ENCODE data around the gene SUCLA2. TPM values are rescaled to one million over a fixed set of nuclear protein-coding genes. Genes with fewer than 3 reads are reported as not detected.

Gene SUCLA2
- total and polyA plus RNA-seq, 10 of the 15 experiments (the other 5 are each of a cell fraction or from before 2014, with no cell fraction given) = 27.5 to 83.4 (median 42.8) TPM

- no peaks in the 10 kb centered on the region for H3K79me2 ChIP-seq (ENCODE audit: control insufficient read depth, insufficient read depth, low read length)
- BruUV-seq (replicated peaks) = no TSS peak
- intact Hi-C loops (cut with micrococcal nuclease; ENCODE audit: unreplicated experiment) = no loop called here
- CTCF ChIA-PET = no interaction called here
- TF ChIP-seq HDAC6 (IDR thresholded peaks at IDR 0.05; ENCODE audit: unreplicated experiment) (no peak), ASH2L (IDR thresholded peaks at IDR 0.05; ENCODE audit: borderline replicate concordance, low read depth) (no peak), RELA (IDR thresholded peaks at IDR 0.05; ENCODE audit: borderline replicate concordance, partially characterized antibody) (no peak), SIX5 (IDR thresholded peaks at IDR 0.05; ENCODE audit: low read depth, low read length, severe bottlenecking) (no peak)
- TF ChIP-seq, protein P1, sequence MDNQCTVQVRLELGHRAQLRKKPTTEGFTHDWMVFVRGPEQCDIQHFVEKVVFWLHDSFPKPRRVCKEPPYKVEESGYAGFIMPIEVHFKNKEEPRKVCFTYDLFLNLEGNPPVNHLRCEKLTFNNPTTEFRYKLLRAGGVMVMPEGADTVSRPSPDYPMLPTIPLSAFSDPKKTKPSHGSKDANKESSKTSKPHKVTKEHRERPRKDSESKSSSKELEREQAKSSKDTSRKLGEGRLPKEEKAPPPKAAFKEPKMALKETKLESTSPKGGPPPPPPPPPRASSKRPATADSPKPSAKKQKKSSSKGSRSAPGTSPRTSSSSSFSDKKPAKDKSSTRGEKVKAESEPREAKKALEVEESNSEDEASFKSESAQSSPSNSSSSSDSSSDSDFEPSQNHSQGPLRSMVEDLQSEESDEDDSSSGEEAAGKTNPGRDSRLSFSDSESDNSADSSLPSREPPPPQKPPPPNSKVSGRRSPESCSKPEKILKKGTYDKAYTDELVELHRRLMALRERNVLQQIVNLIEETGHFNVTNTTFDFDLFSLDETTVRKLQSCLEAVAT (IDR thresholded peaks at IDR 0.05) = no peak
- H3K4me3 ChIP-seq = no peak overlapping the region
- no peaks in the 10 kb centered on the region for H3K27me3 ChIP-seq (replicated peaks in 1 of 2; ENCODE audit: control insufficient read depth in 2 of 2, insufficient read depth in 2 of 2, low read length in 1 of 2)
- SMC1A ChIA-PET (ENCODE audit: uncharacterized antibody, unreplicated experiment) = no interaction called here
- POLR2A ChIA-PET = no interaction called here
- ATAC-seq = no peak
- H3K9ac ChIP-seq (ENCODE audit: control insufficient read depth, insufficient read depth, low read length) = no peak overlapping the region
- no peak for FAIRE-seq
- H3K36me3 ChIP-seq (ENCODE audit: control insufficient read depth in 2 of 2, insufficient read depth in 2 of 2, low read length in 1 of 2) = no peaks in the 10 kb centered on the region
- in situ Hi-C loops (cut with MboI) = no loop called here
- no peaks in the 10 kb centered on the region for H4K20me1 ChIP-seq (ENCODE audit: control insufficient read depth, insufficient read depth)
- RAD21 ChIA-PET (ENCODE audit: unreplicated experiment) = no interaction called here
- H3K9me3 ChIP-seq (replicated peaks; ENCODE audit: control insufficient read depth, insufficient read depth, low read length) = no peaks in the 10 kb centered on the region
- H3K27ac ChIP-seq (ENCODE audit: control insufficient read depth, insufficient read depth) = no peak overlapping the region
- H2AFZ ChIP-seq (ENCODE audit: control insufficient read depth, low read depth, low read length) = no peak overlapping the region
- 65% methylated on average over 4 of the region's 4 CpGs for WGBS (ENCODE audit: insufficient coverage, insufficient replicate concordance, low lambda C conversion rate, missing lambda C conversion rate)
- H3K4me1 ChIP-seq (ENCODE audit: control insufficient read depth, insufficient read depth, low read length) = no peaks in the 10 kb centered on the region
- no peak for DNase-seq (ENCODE audit: low read depth, low spot score)
- no peak overlapping the region for H3K4me2 ChIP-seq (ENCODE audit: control insufficient read depth, insufficient read depth)
These were observed 9.6 kb upstream of the SUCLA2 start for GRCh38 chr13:48010698-48011097.

- H3K36me3 ChIP-seq (ENCODE audit: control insufficient read depth in 2 of 2, insufficient read depth in 2 of 2, low read length in 1 of 2) = no peaks in the 10 kb centered on the region
- intact Hi-C loops (cut with micrococcal nuclease; ENCODE audit: unreplicated experiment) (no loop called here), in situ Hi-C loops (cut with MboI) (no loop called here)
- ATAC-seq (no peak), DNase-seq (ENCODE audit: low read depth, low spot score) (no peak), FAIRE-seq (no peak)
- 0% methylated on average over 1 of the region's 1 CpG for WGBS (ENCODE audit: insufficient coverage, insufficient replicate concordance, low lambda C conversion rate, missing lambda C conversion rate)
- H3K4me2 ChIP-seq (ENCODE audit: control insufficient read depth, insufficient read depth) = no peak overlapping the region
- POLR2A ChIA-PET = interaction anchor here (0.6 kb wide), 1 partner anchor 394 kb away, joined by 4 read pairs; no protein-coding TSS in a partner anchor
- H3K4me3 ChIP-seq = no peak overlapping the region
- no peak overlapping the region for H3K27ac ChIP-seq (ENCODE audit: control insufficient read depth, insufficient read depth)
- CTCF ChIA-PET = no interaction called here
- no peak overlapping the region for H3K9ac ChIP-seq (ENCODE audit: control insufficient read depth, insufficient read depth, low read length)
- H3K79me2 ChIP-seq (ENCODE audit: control insufficient read depth, insufficient read depth, low read length) = no peaks in the 10 kb centered on the region
- no peak for TF ChIP-seq TCF12 (IDR thresholded peaks at IDR 0.05; ENCODE audit: low read depth, low read length)
- 0 out of 2 replicates have a peak, but pooled peaks have one; percentile 17 for TF ChIP-seq SPI1 (IDR thresholded peaks at IDR 0.05; ENCODE audit: borderline replicate concordance, insufficient read depth, low read depth, low read length)
- SMC1A ChIA-PET (ENCODE audit: uncharacterized antibody, unreplicated experiment) = no interaction called here
- H4K20me1 ChIP-seq (ENCODE audit: control insufficient read depth, insufficient read depth) = no peaks in the 10 kb centered on the region
- H3K9me3 ChIP-seq (replicated peaks; ENCODE audit: control insufficient read depth, insufficient read depth, low read length) = no peaks in the 10 kb centered on the region
- no peaks in the 10 kb centered on the region for H3K27me3 ChIP-seq (replicated peaks in 1 of 2; ENCODE audit: control insufficient read depth in 2 of 2, insufficient read depth in 2 of 2, low read length in 1 of 2)
- H2AFZ ChIP-seq (ENCODE audit: control insufficient read depth, low read depth, low read length) = no peak overlapping the region
- RAD21 ChIA-PET (ENCODE audit: unreplicated experiment) = interaction anchor here (0.5 kb wide), 1 partner anchor 37 kb away, joined by 4 read pairs; no protein-coding TSS in a partner anchor
- no peaks in the 10 kb centered on the region for H3K4me1 ChIP-seq (ENCODE audit: control insufficient read depth, insufficient read depth, low read length)
- BruUV-seq (replicated peaks) = no TSS peak
These were observed 8.2 kb upstream of the SUCLA2 start for GRCh38 chr13:48009284-48009683.

Measured in GM12878 (cell line).